H9 (cell line): ENCODE measurements around the gene GPC6. TPM values are rescaled to one million over a fixed set of nuclear protein-coding genes. Genes with fewer than 3 reads are reported as not detected.

Experiments used
- DNase-seq: peaks from one replicate; pipeline ENCODE4 v3.0.0-alpha.2; 2017
- H2AFZ ChIP-seq: one replicate; pipeline ENCODE4 v1.6.1; 2013; ENCODE audit warnings: mild to moderate bottlenecking, low read length, control low read depth, moderate library complexity
- H2AK5ac ChIP-seq: 2 replicates; pipeline ENCODE4 v1.6.1; 2013; ENCODE audit warnings: low read length, control low read depth, mixed read lengths; ENCODE audit not compliant: insufficient read length
- H2BK120ac ChIP-seq: one replicate; pipeline ENCODE4 v1.6.1; 2013; ENCODE audit warnings: low read depth, mild to moderate bottlenecking, low read length, control low read depth, inconsistent platforms; ENCODE audit not compliant: poor library complexity, severe bottlenecking
- H2BK12ac ChIP-seq: 2 replicates; pipeline ENCODE4 v1.6.1; 2013; ENCODE audit warnings: low read length, control low read depth, mixed read lengths, low read depth; ENCODE audit not compliant: insufficient read length
- H2BK15ac ChIP-seq: 2 replicates; pipeline ENCODE4 v1.6.1; 2013; ENCODE audit warnings: low read depth, low read length, control low read depth
- H2BK20ac ChIP-seq: one replicate; pipeline ENCODE4 v1.6.1; 2013; ENCODE audit warnings: low read depth, mild to moderate bottlenecking, low read length, control low read depth, inconsistent platforms; ENCODE audit not compliant: poor library complexity, severe bottlenecking
- H2BK5ac ChIP-seq: 2 replicates; pipeline ENCODE4 v1.6.1; 2013; ENCODE audit warnings: low read length, control low read depth, mixed read lengths; ENCODE audit not compliant: insufficient read length
- H3K14ac ChIP-seq: 2 replicates; pipeline ENCODE4 v1.6.1; 2013; ENCODE audit warnings: low read length, control low read depth; ENCODE audit not compliant: insufficient read depth
- H3K18ac ChIP-seq: 2 replicates; pipeline ENCODE4 v1.6.1; 2013; ENCODE audit warnings: low read depth, mild to moderate bottlenecking, mixed read lengths, low read length, control low read depth; ENCODE audit not compliant: insufficient read length
- H3K23ac ChIP-seq: 2 replicates; pipeline ENCODE4 v1.6.1; 2013; ENCODE audit warnings: low read length, control low read depth, mixed read lengths, low read depth; ENCODE audit not compliant: insufficient read length
- H3K23me2 ChIP-seq: 2 replicates; pipeline ENCODE4 v1.6.1; 2013; ENCODE audit warnings: low read depth, mild to moderate bottlenecking, mixed read lengths, low read length, control low read depth; ENCODE audit not compliant: insufficient read length, poor library complexity, severe bottlenecking
- H3K27ac ChIP-seq: 2 replicates; pipeline ENCODE4 v1.5.1; 2013; ENCODE audit warnings: low read length, control low read depth, mixed read lengths, low read depth; ENCODE audit not compliant: insufficient read length
- H3K27me3 ChIP-seq: 2 replicates; pipeline ENCODE4 v1.6.1; 2013; ENCODE audit warnings: low read length, control low read depth, inconsistent platforms; ENCODE audit not compliant: insufficient read depth
- H3K4ac ChIP-seq: 2 replicates; pipeline ENCODE4 v1.6.1; 2013; ENCODE audit warnings: low read depth, mild to moderate bottlenecking, control low read depth, inconsistent platforms, low read length, moderate library complexity
- H3K4me1 ChIP-seq: 2 replicates; pipeline ENCODE4 v1.6.1; 2013; ENCODE audit warnings: low read length, control low read depth, inconsistent platforms; ENCODE audit not compliant: insufficient read depth
- H3K4me2 ChIP-seq: 2 replicates; pipeline ENCODE4 v1.6.1; 2013; ENCODE audit warnings: low read length, control low read depth, mixed read lengths; ENCODE audit not compliant: insufficient read length, insufficient read depth
- H3K56ac ChIP-seq: 2 replicates; pipeline ENCODE4 v1.6.1; 2013; ENCODE audit warnings: low read depth, mild to moderate bottlenecking, mixed read lengths, low read length, control low read depth; ENCODE audit not compliant: insufficient read length
- H3K79me1 ChIP-seq: 2 replicates; pipeline ENCODE4 v1.6.1; 2013; ENCODE audit warnings: low read depth, mild to moderate bottlenecking, moderate library complexity, low read length, control low read depth, inconsistent platforms; ENCODE audit not compliant: insufficient read depth, poor library complexity, severe bottlenecking
- H3K79me2 ChIP-seq: 2 replicates; pipeline ENCODE4 v1.6.1; 2013; ENCODE audit warnings: low read length, control low read depth, inconsistent platforms; ENCODE audit not compliant: insufficient read depth
- H3K9ac ChIP-seq: 2 replicates; pipeline ENCODE4 v1.6.1; 2013; ENCODE audit warnings: low read length, control low read depth, mixed read lengths; ENCODE audit not compliant: insufficient read length; ENCODE audit errors: extremely low read depth
- H3K9me3 ChIP-seq: one replicate; pipeline ENCODE4 v1.6.1; 2013; ENCODE audit warnings: low read depth, low read length, inconsistent platforms; ENCODE audit not compliant: control insufficient read depth
- H3T11ph ChIP-seq: one replicate; pipeline ENCODE4 v1.6.1; 2013; ENCODE audit warnings: mild to moderate bottlenecking, low read length, control low read depth, inconsistent platforms
- H4K20me1 ChIP-seq: one replicate; pipeline ENCODE4 v1.6.1; 2013; ENCODE audit not compliant: control insufficient read depth, insufficient read length, insufficient read depth
- H4K5ac ChIP-seq: 2 replicates; pipeline ENCODE4 v1.6.1; 2013; ENCODE audit warnings: low read depth, mild to moderate bottlenecking, mixed read lengths, low read length, control low read depth; ENCODE audit not compliant: insufficient read length
- H4K8ac ChIP-seq: replicated peaks from 2 replicates; pipeline ENCODE4 v1.6.1; 2013; ENCODE audit warnings: low read length, control low read depth, mixed read lengths, low read depth; ENCODE audit not compliant: insufficient read length
- H4K91ac ChIP-seq: 2 replicates; pipeline ENCODE4 v1.6.1; 2013; ENCODE audit warnings: low read depth, mild to moderate bottlenecking, moderate library complexity, mixed read lengths, low read length, control low read depth; ENCODE audit not compliant: insufficient read length
- H3K27ac Mint-ChIP-seq, 3 experiments: 2 replicates in 2 of 3; 3 replicates in 1 of 3; pipeline ENCODE4 v1.8.0; 2020 to 2021; ENCODE audit warnings: mixed read lengths in 3 of 3, mild to moderate bottlenecking in 1 of 3, moderate library complexity in 1 of 3
- H3K27me3 Mint-ChIP-seq: 2 replicates; pipeline ENCODE4 v1.8.0; 2021; ENCODE audit warnings: low read depth, mild to moderate bottlenecking, moderate library complexity, mixed read lengths
- H3K36me3 Mint-ChIP-seq, 3 experiments: 2 replicates in 2 of 3; 3 replicates in 1 of 3; pipeline ENCODE4 v1.8.0; 2020 to 2021; ENCODE audit warnings: low read depth in 3 of 3, mixed read lengths in 3 of 3; ENCODE audit not compliant: insufficient read depth in 1 of 3
- H3K4me1 Mint-ChIP-seq, 2 experiments: 2 replicates each; pipeline ENCODE4 v1.8.0; 2020; ENCODE audit warnings: mixed read lengths in 2 of 2
- H3K4me3 Mint-ChIP-seq, 2 experiments: 2 replicates in 1 of 2; 3 replicates in 1 of 2; pipeline ENCODE4 v1.8.0; 2020 to 2021; ENCODE audit warnings: mild to moderate bottlenecking in 2 of 2, mixed read lengths in 2 of 2, moderate library complexity in 1 of 2
- H3K9me3 Mint-ChIP-seq, 2 experiments: 2 replicates in 1 of 2; 3 replicates in 1 of 2; pipeline ENCODE4 v1.8.0; 2020; ENCODE audit warnings: mild to moderate bottlenecking in 2 of 2, mixed read lengths in 2 of 2, moderate library complexity in 1 of 2
- CTCF ChIP-seq: fragments of 200-600 bp; sonication (generic); conservative IDR thresholded peaks from 3 replicates; pipeline ENCODE4 v1.8.0; 2021; ENCODE audit warnings: antibody characterized with exemption, mild to moderate bottlenecking
- WGBS: extraction: QIAGEN DNeasy Blood & Tissue Kit; methylation state at CpG from one replicate; pipeline ENCODE4 v1.1.7; 2013; ENCODE audit warnings: missing lambda C conversion rate, low lambda C conversion rate, mixed read lengths; ENCODE audit not compliant: insufficient read length; ENCODE audit errors: extremely low coverage; 5-methylcytosine and 5-hydroxymethylcytosine counted together
- total RNA-seq: library from RNA; stranded (reverse); gene quantifications from 2 replicates; pipeline ENCODE4 v1.2.1, GENCODE V29; 2021

GPC6 gene
- total RNA-seq, 1 experiment from 2014 or later: 15.6 TPM

- H2BK15ac ChIP-seq: no peak overlapping the region
- H3T11ph ChIP-seq: no peak overlapping the region
- H3K23ac ChIP-seq: no peak overlapping the region
- no CpG with 5 or more reads among the region's 3 CpGs for WGBS
- peaks cover 56 to 57% of the 10 kb centered on the region in 2 experiments for H3K4me1 Mint-ChIP-seq
- H3K27ac Mint-ChIP-seq: peak overlapping the region in 1 of 3 experiments; percentile 69; a peak in 2 of 7 replicates
- H3K27me3 Mint-ChIP-seq: no peaks in the 10 kb centered on the region
- no peaks in the 10 kb centered on the region for H3K23me2 ChIP-seq
- no peak overlapping the region for H3K9ac ChIP-seq
- H2BK5ac ChIP-seq: no peak overlapping the region
- H3K4me3 Mint-ChIP-seq: no peak overlapping the region
- H2AFZ ChIP-seq: no peak overlapping the region
- H3K4ac ChIP-seq: no peak overlapping the region
- no peak overlapping the region for H4K8ac ChIP-seq
- no peak overlapping the region for H3K14ac ChIP-seq
- no peaks in the 10 kb centered on the region for H3K27me3 ChIP-seq
- no peak overlapping the region for H4K5ac ChIP-seq
- no peaks in the 10 kb centered on the region for H4K20me1 ChIP-seq
- H3K9me3 Mint-ChIP-seq: no peaks in the 10 kb centered on the region
- no peaks in the 10 kb centered on the region for H3K36me3 Mint-ChIP-seq
- no peak overlapping the region for H2BK12ac ChIP-seq
- no peak overlapping the region for H3K18ac ChIP-seq
- H2BK20ac ChIP-seq: no peak overlapping the region
- no peak overlapping the region for H2BK120ac ChIP-seq
- H3K4me1 ChIP-seq: peaks cover 4% of the 10 kb centered on the region; the same call in 1 of the 2 replicates
- no peak overlapping the region for H3K56ac ChIP-seq
- no peak overlapping the region for H2AK5ac ChIP-seq
- TF ChIP-seq CTCF: no peak
- H3K79me1 ChIP-seq: peaks cover 2% of the 10 kb centered on the region
- peaks cover 5% of the 10 kb centered on the region; the same call in 1 of the 2 replicates for H3K79me2 ChIP-seq
- no peak overlapping the region for H3K27ac ChIP-seq
- no peak for DNase-seq
- peak overlapping the region; percentile 44 for H3K4me2 ChIP-seq
- no peak overlapping the region for H4K91ac ChIP-seq
- no peaks in the 10 kb centered on the region for H3K9me3 ChIP-seq
Measured at GRCh38 chr13:93316841-93317240, 90.2 kb downstream of the GPC6 start.
